LHCN-M2 (cell line): ENCODE results near the gene KLF7. TPM values are rescaled to one million over a fixed set of nuclear protein-coding genes. Genes with fewer than 3 reads are reported as not detected.

Experiments used
- DNase-seq: peaks from one replicate; pipeline ENCODE4 v3.0.0-alpha.2; 2012; ENCODE audit warnings: low read depth
- total RNA-seq: library from RNA; depleted of rRNA; stranded (reverse); fragments of >200 nt; gene quantifications from 2 replicates; pipeline ENCODE4 v1.2.3, GENCODE V29; 2014

The KLF7 gene
- total RNA-seq, 1 experiment from 2014 or later: 11.4 TPM

DNA sequence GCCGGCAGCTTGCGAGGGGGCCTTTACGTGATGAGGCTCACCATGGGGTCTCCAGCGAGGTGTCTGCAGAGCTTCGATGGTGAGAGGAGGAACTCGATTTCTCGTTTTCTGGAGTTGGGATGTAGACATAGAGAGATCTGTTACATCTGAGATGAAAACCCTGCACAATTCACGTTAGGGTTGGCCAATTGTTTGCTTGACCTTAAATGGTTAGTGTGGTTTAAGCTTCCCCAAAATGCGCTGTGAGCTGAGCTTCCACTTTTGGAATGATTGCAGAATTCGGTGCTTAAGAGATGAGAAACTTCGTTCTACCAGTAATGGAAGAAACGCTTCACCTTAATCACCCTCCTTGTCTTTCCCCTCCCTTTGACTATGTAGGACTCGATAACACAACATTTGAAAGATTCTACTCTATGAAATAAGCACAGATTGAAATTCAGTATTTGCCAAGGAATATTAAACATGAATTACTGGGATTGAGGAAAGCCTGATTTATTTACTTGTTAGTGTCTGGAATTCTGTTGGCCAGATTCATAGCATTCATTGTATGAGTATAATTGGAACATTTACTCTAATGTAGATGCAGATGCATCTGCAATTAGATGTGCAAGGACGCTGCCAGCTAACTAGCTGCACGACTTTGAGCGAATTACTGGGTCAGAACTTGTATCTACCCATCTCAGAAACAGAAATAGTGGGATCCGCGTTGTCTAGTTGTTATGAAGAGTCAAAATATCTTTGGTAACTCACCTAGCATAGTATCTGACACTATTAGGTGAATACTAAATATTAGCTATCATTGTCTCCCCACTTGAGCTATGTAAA is 1.6 kb upstream of the KLF7 start:
- DNase-seq: peak; percentile 63

DNA sequence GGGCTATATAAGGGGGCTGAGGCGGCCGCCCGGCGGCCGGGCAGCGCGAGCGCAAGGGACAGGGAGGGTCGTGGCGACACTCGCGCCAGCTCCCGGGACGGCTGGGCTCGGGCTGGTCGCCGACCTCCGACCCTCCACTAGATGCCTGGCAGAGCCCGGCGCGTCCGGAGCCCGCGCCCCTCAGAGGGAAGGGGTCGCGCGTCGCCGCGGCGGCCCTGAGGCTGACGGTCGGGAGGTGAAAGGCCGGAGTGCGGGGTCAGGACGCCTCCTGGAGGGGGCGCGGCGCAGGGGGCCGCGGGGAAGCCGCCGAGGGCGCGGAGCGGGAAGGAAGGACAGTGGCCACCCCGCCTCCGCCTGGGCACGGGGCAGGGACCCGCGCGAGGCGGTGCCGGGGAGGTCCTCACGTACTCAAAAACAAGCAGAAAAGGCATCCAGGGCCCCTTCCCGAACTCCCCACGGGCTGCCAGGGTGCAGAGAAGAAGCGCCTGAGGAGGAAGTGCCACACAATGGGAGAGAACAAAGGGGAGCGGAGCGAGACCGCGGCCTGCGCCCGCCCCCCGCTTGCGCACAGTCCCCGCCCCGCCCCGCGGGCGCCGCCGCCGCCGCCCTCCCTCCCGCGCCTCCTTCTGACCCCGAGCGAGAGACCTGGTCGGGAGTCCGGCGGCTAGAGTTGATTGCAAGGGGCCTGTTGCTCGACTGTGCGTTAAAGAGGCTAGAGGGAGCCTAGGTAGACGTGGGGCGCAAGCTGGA is 776 bp upstream of the KLF7 start:
- peak; percentile 82 for DNase-seq

DNA sequence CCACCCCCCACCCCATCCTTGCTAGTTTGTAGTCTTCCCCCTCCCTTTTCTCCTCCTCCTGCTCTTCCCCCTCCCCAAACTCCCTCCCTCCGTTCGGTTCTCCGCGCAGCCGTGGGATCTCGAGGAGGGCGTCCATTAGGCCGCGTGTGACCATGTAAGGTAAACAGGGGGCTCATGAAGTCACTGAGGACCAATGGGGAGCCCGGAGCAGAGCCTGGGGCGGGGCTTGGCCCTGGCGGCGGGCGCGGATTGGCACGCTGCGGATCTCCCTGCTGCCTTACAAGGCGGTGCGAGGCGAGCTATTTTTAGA is 246 bp upstream of the KLF7 start:
- peak; percentile 100 for DNase-seq

DNA sequence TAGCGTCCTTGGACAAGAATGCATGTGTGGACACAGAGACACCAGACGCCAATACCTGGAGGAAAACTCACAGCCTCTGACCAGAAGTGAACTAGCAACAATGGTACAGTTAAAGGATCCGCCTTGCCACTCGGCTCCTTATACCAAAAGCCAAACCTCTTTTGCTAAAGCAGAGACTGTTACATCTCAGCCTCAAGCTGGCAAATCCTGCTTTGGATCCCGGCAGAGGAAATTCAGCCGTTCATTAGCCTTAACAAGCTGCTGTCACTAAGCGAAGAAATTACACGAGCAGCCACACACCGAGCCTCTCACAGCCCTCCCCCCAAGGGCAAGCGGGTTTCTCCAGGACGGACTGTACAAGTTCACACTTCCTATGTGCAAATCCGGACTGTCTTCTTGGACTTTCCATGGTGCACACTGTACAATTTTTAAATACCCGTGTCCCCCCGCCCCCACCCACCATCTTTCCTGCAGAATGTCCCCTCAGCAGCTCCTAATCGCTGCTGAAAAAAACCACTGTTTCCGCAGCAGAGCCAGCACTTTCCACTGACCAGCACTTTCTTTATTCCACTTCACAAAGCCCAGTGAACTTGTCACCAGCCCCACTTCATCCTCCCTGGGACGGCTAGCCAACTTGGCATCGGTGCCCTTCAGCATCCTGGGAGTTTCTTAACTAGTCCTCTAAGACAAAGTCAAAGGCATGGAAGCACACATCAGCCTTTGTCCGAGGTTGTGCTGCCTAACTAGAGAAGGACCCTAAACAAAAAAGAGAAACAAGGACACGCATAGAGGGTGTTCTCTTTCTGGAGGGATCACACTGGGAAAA is 1.5 kb downstream of the KLF7 start:
- DNase-seq: no peak

DNA sequence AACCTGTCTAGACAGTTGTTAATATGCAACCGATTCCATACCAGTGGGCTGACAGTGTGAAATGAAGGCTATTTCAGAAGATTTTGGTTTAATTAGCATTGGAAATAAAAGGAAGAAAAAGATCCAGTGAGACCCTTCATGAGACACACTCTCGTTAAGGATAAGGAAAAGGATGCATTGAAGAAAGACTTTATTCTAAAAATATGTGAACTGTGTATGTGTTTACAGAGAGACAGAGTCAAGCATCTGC is 2.1 kb downstream of the KLF7 start:
- no peak for DNase-seq

DNA sequence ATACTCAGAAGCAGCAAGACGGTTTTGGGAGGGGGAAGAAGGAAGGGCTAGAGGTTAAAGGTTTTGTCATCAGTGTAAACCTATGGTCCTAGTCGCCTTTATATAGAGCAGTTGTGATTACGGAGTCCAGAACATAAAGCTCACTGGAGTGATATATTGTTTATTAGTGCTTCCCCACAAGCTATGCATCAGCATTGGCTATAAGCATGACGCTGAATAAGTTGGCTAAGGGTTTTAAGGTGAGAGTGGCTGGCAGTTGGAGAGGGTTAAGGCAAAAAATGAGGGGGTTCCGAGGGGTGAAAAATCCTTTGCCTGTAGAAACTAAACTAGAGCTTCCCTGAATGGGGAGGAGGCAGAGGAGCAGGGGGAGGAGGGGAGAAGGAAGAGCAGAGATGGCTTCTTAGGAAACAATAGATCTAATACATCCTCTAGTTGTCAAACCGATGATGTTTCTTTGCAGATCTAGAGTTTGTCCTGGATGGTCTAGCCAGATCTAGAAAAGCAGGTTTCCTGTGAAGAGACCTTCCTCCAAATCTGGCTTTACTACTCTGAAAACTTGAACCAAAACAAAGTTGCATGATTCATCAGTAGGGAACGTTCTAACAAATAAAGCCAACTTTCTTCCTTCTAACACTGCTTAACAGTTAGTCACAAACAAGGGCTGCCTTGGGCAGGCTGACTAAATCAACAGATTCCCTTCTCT is 2.5 kb downstream of the KLF7 start:
- DNase-seq: peak; percentile 90

DNA sequence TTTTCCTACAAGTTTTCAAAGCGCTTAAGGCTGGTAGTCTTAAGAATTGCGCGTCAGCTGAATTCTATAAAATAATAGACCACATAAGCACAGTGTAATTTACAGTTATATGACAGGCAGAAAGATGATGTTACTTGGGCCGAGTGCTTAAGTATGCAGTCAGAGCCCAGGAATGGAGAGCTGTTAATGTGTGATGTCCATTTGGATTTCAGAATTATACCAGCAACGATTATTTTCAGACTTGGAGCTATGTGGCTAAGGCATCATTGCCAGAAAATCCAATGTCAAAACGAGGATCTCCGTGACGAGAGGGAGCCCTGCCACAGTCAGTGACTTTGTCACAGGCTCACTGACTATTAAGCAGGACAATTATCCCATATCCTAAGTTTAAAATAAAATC is 3.4 kb downstream of the KLF7 start:
- no peak for DNase-seq

DNA sequence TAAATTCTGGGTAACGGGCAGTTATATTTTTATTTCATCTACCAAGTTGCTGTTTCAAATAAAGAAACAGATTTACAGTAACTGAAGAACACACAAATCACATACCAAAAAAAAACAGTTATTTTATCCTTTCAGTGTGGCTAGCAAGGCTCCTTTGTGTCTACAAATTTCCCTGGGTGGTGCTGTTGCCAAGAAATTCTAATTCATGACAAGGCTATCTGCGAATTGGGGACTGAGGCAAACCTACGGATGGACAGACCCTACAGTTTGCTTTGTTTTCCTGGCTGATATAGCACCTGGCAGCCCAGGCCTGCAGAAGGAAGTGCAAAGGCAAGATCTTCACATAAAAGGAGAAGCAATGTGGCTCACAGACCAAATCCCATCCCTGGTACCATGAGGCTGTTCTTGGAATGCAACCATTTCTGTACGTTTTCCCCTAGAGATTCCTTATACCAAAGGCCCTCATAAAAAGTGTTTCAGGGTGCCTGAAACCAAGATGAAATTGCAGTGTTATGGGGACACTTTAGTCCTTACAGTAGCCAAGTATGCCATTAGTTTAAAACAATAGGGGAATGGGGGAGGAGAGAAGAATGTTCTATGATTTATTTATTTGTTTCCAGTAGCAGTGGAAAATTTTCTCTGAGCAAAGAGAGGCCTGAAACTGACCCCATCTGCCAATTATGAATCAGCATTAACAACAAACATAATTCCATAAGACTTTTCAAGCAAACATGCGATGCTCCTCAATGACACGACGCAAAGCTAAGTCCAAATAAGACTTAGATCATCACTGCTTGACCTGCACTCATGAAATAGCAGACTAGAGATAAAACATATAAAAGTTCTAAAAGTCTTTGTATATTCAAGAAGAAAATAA is 4.3 kb downstream of the KLF7 start:
- peak; percentile 75 for DNase-seq

DNA sequence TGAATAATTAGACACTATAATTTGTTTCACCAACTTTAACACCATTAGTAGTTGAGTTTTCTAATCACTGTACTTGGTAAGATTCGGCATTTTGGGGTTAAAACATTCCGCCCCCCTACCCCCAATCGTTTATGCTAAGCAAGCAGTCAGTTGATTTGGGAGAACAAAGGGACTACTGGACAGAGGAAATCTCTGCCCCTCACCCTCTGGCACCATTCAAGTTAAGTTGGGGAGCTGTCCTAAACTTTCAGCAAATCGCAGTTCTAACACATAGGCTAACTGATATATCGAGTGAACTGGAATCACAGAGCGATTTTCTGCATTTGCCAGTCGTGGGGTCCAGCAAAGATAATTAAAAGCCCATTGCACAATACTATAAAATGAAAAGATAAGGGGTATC is 5.6 kb downstream of the KLF7 start:
- DNase-seq: no peak

DNA sequence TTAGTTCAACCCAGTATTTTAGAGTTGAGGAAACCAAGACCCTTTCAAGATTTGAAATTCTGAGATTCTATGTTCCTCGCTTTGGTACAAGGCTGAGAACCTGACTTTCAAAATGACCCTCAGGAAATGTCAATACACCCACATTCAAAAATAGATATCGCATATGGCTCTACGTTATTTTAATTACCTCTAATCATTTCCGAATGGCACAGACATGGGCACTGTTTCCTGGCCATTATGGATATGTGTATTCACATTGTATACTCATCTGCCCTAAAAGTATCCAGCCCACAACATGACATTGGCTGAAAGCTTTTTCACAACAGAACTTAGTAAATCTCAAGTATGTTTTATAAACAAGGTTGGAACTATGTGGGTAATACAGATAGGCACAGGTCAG is 6.7 kb downstream of the KLF7 start:
- DNase-seq: no peak

DNA sequence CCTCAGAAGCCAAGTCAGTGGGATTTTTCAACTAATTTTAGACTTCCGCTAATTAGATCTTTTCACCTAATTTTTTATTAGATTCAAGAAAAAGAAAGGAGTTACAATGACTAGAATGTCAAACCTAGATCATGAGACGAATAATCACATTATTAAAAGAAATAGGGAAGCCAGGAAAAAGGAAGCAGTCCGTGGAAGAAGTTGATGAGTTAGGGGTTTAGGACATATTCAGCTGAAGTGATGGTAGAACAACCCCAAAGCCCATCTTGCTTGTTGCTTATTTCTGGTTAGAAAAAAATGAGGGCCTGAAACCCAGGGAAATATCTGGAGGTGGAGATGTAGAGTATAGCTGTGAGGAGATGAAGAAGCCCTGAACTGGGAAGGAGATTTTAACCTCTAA is 8.0 kb downstream of the KLF7 start:
- no peak for DNase-seq

DNA sequence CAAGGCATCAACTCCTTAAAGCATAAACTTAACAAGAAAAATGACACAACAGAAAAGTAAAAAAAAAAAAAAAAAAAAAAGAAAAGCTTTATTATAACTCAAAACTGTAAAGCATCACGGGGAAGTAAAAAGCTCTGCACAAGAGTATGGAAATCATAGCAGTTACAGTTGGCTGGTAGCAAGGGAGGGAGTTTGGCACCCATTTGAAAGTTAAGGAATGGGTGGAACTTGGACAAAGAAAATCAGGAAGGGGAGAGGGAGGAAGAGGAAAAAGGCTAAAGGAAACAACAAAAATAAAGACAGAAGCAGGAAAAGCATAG is 8.6 kb downstream of the KLF7 start:
- no peak for DNase-seq

DNA sequence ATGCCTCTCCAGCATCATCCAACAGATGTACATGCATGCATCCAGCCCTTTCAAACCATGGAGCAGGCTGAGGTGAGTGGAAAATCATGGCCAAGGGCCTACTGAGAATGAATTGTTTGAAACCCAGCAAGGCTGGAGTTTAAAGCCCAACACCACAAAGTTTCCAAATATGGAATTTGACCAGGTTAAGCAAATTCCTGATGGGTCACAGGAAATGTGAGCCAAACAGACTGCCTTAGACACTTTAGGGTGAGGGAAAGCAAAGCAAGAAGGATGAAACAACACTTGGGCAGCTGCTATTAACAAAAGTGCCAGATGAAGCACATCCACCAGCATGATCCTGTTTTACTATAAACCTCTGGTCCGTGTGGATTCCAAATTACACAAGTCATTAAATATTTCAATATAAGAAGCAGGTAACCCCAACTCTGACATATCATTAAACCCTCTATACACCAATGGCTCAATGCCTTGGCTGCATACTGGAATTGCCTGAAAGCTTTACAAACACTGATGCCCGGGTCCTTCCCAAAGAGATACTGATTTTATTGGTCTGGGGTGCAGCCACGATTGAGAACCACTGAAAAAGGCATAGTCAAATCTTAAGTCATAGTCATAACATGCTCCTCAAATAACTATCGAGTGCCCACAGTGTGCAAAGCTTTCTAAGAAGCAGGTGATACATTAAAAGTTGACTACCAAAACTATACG is 9.1 kb downstream of the KLF7 start:
- DNase-seq: no peak

DNA sequence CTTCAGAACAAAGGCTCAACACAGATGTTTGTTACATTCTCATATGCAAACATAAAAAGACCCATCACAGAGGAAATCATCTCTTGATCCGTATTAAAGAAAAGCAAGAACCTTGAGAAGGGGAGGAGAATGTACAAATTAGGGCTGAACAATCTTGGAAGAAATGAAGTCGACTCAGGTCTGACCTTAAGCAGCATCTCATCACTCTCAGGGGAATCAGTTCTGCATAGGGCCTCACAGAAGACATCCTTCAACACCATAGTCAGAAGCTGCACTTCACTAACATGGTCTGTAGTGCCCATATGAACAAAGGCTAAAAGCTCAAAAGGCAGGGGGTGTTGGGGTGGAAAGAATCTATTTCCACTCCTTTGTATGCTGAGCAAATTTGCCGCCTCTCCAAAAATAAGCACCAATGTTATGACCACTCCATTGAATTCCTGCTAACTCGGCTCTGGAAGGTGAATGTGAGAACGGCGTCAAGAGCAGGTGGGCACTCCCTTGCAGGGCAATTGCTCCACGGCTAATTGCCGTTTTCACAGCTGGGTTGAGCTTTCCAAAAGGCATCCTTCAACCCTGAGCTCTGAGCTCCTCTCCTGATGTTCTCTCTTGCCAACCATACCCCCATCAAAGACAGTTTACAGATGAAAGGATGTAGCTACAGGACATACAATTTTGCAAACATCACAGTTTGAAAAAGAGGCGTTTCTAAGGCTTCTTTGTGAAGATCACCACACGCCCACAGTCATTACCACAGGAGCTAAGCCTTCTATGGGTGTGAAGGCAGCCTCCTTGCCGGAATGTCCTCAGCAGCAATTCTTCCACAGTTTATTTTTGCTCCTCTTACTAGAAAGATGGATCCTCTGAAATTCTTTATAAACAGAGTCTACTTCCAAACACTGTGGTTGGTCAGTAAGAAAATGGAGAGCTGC is 10.0 kb downstream of the KLF7 start:
- DNase-seq: no peak

DNA sequence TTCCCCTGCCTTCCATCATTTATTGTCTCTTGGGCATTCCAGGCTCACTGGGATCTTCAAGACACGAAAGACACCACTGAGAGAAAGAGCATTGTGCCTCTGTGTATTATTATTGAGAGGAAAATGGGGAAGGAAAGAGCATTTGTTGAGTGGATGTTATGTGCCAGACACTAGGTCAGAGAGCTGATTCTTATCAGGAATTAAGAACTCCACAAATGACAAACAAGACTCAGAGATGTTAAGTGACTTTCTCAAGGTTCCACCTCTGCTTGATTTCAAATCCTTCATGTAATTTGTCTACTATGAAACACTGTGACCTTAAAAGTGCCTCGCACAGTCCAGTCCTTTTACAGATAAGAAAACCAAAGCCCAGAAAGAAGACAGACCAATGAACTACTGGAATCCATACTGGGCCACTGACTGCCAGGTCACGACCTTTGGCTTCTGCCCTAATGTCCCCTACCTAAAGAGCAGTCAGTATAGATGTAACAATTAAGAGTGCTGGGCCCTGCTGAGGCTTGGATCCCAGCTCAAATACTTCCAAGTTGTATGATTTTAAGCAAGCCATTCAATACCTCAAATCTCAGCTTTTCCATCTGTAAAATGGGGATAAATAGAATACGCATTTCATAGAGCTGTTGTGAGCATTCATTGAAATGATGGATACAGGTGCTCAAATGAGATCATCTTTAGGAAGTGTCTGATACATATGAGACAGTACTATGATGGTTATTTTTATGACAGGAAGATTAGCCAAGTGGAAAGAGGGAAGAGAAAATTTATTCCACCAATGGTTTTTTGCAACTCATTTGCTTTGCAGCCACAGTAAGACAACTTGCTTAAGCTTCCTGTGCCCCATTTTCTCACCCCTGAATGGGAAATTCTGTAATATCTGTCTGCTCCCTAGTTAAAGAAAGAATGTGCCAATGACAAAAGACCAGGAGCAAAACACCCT is 10.9 kb downstream of the KLF7 start:
- no peak for DNase-seq

DNA sequence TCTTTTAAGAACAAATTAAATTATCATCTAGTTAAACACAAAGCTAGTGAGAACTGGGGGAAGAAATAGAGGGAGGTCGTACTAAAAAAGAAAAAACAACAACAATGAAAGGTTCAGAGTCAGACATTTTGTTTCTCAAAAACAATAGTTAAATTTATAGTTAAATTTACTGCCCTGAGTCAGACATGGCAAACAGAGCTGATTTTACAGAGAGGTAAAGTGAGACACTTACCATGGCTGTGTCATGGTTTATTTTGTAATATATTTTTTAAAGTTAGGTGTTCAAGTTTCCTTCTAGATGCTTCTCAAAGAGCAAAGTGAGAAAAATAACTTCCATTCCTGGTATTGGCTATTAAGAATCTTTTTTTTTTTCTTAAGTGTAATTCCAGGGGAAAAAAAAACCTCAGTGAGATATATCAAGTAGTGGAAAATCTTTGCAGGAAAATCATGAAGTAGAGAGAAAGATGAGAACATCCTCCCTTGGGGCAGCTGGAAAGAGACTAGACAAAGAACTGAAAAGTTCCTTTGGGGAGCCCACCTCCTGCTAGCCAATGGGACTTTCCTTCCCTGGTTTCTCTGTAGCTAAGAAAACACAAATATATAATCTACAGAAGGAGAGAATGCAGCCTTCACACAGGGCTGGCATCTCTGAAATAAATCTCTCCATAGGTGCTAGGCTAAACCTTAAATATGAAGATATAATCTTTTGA is 12.3 kb downstream of the KLF7 start:
- no peak for DNase-seq

DNA sequence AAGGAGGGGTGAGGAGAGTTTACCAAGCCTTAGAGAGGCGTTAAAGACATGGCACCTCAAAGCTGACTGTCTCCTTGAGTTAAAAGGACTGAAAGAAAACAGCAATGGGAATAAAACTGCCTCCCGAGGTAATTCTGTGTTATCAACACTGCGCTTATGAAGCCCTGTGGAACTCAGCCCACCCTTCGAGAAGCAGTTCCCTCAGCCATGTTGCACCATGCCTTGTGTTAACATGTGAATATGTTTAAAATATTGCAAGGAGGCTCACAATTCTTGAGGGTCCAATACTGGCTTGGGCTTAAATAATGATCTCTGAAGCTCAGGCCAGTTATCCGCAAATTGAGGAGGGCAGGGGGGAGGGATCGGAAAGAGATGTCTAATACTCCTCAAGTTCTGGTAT is 14.7 kb downstream of the KLF7 start:
- DNase-seq: no peak

DNA sequence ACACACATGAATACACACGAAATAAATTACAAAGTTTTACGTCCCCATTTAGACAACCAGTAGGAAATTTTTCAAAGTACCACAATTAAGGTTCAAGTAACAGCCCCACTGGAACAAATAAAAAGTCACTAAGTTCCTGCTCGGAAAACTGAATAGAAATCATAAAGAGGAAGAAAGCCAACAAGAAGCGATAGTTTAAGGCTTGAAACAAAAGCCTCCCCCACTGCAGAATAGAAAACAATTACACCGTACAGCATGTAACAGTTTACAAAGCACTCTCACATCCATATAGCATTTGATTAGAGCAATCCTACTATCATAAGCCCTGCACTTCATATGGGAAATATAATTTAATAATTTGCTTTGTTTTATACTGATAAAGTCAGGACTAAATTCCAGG is 15.5 kb downstream of the KLF7 start:
- DNase-seq: no peak
